Tibial nerve (tissue), 4 donors: ENCODE data around the gene RPA3. TPM values are rescaled to one million over a fixed set of nuclear protein-coding genes. Genes with fewer than 3 reads are reported as not detected.

ENCODE experiments used
- DNase-seq, 2 donors: peaks; one replicate each; pipeline ENCODE4 v3.0.0-alpha.2; 2019; ENCODE audit warnings: low spot score in 2 of 2
- H3K27ac ChIP-seq, 4 donors: fragments of 200-600 bp; sonication (generic) in 3 of 4; one replicate each; pipeline ENCODE4 v1.5.1; 2017 to 2019; ENCODE audit warnings: mild to moderate bottlenecking in 1 of 4
- H3K27me3 ChIP-seq, 2 donors: fragments of 200-600 bp; sonication (generic) in 1 of 2; one replicate each; pipeline versions ENCODE4 v1.5.1 to v1.6.0; 2017 to 2019
- H3K36me3 ChIP-seq, 3 donors: fragments of 200-600 bp; sonication (generic); one replicate each; pipeline ENCODE4 v1.5.1; 2018 to 2019
- H3K4me1 ChIP-seq, 4 donors: fragments of 200-600 bp; sonication (generic) in 3 of 4; one replicate each; pipeline ENCODE4 v1.5.1; 2017 to 2019
- H3K4me3 ChIP-seq, 4 donors: fragments of 200-600 bp; sonication (generic) in 3 of 4; one replicate each; pipeline ENCODE4 v1.5.1; 2017 to 2019; ENCODE audit warnings: mild to moderate bottlenecking in 1 of 4, moderate library complexity in 1 of 4
- H3K9me3 ChIP-seq, 4 donors: fragments of 200-600 bp; sonication (generic) in 3 of 4; one replicate each; pipeline ENCODE4 v1.5.1; 2017 to 2019
- CTCF ChIP-seq, 5 experiments: fragments of 200-600 bp in 3 of 5; fragments of 450-650 bp in 2 of 5; sonication (generic) in 3 of 5; IDR thresholded peaks; one replicate each; pipeline ENCODE4 v1.5.1; 2016 to 2019; ENCODE audit warnings: antibody characterized with exemption in 5 of 5, mild to moderate bottlenecking in 3 of 5, moderate library complexity in 2 of 5
- EP300 ChIP-seq, 2 donors: sonication (generic); formaldehyde crosslinking; IDR thresholded peaks; one replicate each; pipeline ENCODE4 v1.6.1; 2017; ENCODE audit warnings: antibody characterized with exemption in 2 of 2, mild to moderate bottlenecking in 1 of 2
- POLR2A ChIP-seq, 2 donors: fragments of 450-650 bp; IDR thresholded peaks; one replicate each; pipeline ENCODE4 v1.6.1; 2017; ENCODE audit warnings: antibody characterized with exemption in 2 of 2, mild to moderate bottlenecking in 2 of 2, moderate library complexity in 2 of 2
- WGBS, 2 donors: methylation state at CpG; one replicate each; pipeline ENCODE4 v1.1.5; 2018; 5-methylcytosine and 5-hydroxymethylcytosine counted together
- total RNA-seq, 4 donors: library from RNA; depleted of rRNA; stranded (reverse); fragments of >200 nt; gene quantifications; one replicate each; pipeline ENCODE4 v1.1.0, GENCODE V29; 2016

The RPA3 gene
- total RNA-seq, 4 donors from 2014 or later = 14.4 to 21.9 (median 19.2) TPM

GRCh38 chr7:7630626-7631329 is 87.6 kb downstream of the RPA3 start:
- no peak for DNase-seq
- TF ChIP-seq CTCF (IDR thresholded peaks at IDR 0.05) (no peak), POLR2A (IDR thresholded peaks at IDR 0.05) (no peak), EP300 (IDR thresholded peaks at IDR 0.05) (no peak)
- H3K27me3 ChIP-seq = no peaks in the 10 kb centered on the region
- WGBS, 2 donors = 97 to 100% methylated on average over 1 of the region's 1 CpG
- H3K4me1 ChIP-seq = no peaks in the 10 kb centered on the region
- peaks cover 0 to 7% (median 0%) of the 10 kb centered on the region in 4 donors for H3K9me3 ChIP-seq
- H3K4me3 ChIP-seq = no peak overlapping the region
- H3K27ac ChIP-seq = no peak overlapping the region
- peaks cover 0 to 18% (median 0%) of the 10 kb centered on the region in 3 donors for H3K36me3 ChIP-seq

- Histone ChIP-seq H3K9me3 (peaks cover 0 to 7% (median 0%) of the 10 kb centered on the region in 4 donors), H3K36me3 (no peaks in the 10 kb centered on the region), H3K27me3 (no peaks in the 10 kb centered on the region), H3K4me3 (no peak overlapping the region), H3K27ac (no peak overlapping the region), H3K4me1 (no peaks in the 10 kb centered on the region)
- no peak for DNase-seq
- WGBS, 2 donors = 71 to 79% methylated on average over 1 of the region's 1 CpG
- TF ChIP-seq EP300 (IDR thresholded peaks at IDR 0.05) = no peak
- no peak for TF ChIP-seq POLR2A (IDR thresholded peaks at IDR 0.05)
- TF ChIP-seq CTCF (IDR thresholded peaks at IDR 0.05) = no peak
These were observed 89.9 kb downstream of the RPA3 start for GRCh38 chr7:7628476-7628875.

- DNase-seq = no peak
- no peaks in the 10 kb centered on the region for H3K27me3 ChIP-seq
- no peak overlapping the region for H3K27ac ChIP-seq
- no peaks in the 10 kb centered on the region for H3K9me3 ChIP-seq
- no peak overlapping the region for H3K4me3 ChIP-seq
- no peaks in the 10 kb centered on the region for H3K36me3 ChIP-seq
- H3K4me1 ChIP-seq = no peaks in the 10 kb centered on the region
- TF ChIP-seq EP300 (IDR thresholded peaks at IDR 0.05) = no peak
- no peak for TF ChIP-seq POLR2A (IDR thresholded peaks at IDR 0.05)
- no peak for TF ChIP-seq CTCF (IDR thresholded peaks at IDR 0.05)
These were observed 97.7 kb downstream of the RPA3 start for GRCh38 chr7:7620644-7621210.

GRCh38 chr7:7620236-7620635 is 98.2 kb downstream of the RPA3 start:
- no peaks in the 10 kb centered on the region for H3K9me3 ChIP-seq
- no peak overlapping the region for H3K27ac ChIP-seq
- 78 to 82% methylated on average over 1 of the region's 1 CpG for WGBS, 2 donors
- no peak for DNase-seq
- no peak overlapping the region for H3K4me3 ChIP-seq
- TF ChIP-seq POLR2A (IDR thresholded peaks at IDR 0.05) (no peak), CTCF (IDR thresholded peaks at IDR 0.05) (no peak), EP300 (IDR thresholded peaks at IDR 0.05) (no peak)
- H3K36me3 ChIP-seq = no peaks in the 10 kb centered on the region
- H3K4me1 ChIP-seq = no peaks in the 10 kb centered on the region
- no peaks in the 10 kb centered on the region for H3K27me3 ChIP-seq

- TF ChIP-seq CTCF (IDR thresholded peaks at IDR 0.05) (no peak), POLR2A (IDR thresholded peaks at IDR 0.05) (no peak), EP300 (IDR thresholded peaks at IDR 0.05) (no peak)
- 90 to 96% methylated on average over 1 of the region's 1 CpG for WGBS, 2 donors
These were observed 100.0 kb downstream of the RPA3 start for GRCh38 chr7:7618410-7618809.

More at GRCh38 chr7:7618410-7618809, 100.0 kb downstream of the RPA3 start:
- no peaks in the 10 kb centered on the region for H3K4me1 ChIP-seq
- H3K9me3 ChIP-seq = no peaks in the 10 kb centered on the region
- no peaks in the 10 kb centered on the region for H3K27me3 ChIP-seq
- no peak for DNase-seq
- no peaks in the 10 kb centered on the region for H3K36me3 ChIP-seq
- H3K27ac ChIP-seq = no peak overlapping the region
- H3K4me3 ChIP-seq = no peak overlapping the region
